GM21390 (cell line): ENCODE measurements around the gene ARHGAP32.
A peak's percentile ranks its signal among the peaks of the same experiment; 100 is the strongest.
"Not testable (repeated sequence)": the region's sequence is repeated elsewhere in the genome, so short reads cannot be mapped to it uniquely, and the experiment has no call there.

Source experiments
- ATAC-seq: cut with Tn5 transposase; IDR thresholded peaks from one replicate; pipeline ENCODE4 v1.9.1; 2021; ENCODE audit not compliant: unreplicated experiment

Gene ARHGAP32

DNA sequence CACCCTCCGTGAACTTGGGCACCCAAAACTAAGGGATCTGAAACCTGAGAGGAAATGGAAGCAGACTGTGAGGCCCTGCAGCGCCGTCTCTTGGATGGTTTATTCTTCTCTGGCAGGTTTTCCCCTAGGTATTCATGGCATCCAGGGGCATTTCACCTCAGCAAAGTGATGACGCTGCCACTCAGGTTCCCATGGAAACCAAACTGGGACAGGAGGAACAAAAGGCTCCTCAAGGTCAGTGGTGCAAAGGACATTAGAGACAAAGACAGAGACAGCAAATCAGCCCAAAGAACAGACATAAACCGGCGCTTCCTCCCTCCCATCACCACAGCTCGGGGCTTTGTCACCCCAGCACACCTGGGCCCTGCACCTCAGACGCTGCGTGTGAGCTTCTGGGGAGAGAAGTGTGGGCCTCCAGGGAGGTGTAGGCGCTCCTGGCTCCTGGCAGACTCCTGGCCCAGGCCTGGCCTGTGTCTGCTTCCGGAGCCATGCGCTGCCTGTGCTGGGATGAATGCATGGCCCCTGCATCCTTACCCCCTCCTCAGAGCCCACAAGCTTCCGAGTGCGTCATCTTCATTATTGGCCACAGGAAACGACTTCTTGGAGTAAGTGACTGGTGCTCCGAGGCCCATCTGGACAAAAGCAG, 255.4 kb downstream of the ARHGAP32 start:
- no peak for ATAC-seq

DNA sequence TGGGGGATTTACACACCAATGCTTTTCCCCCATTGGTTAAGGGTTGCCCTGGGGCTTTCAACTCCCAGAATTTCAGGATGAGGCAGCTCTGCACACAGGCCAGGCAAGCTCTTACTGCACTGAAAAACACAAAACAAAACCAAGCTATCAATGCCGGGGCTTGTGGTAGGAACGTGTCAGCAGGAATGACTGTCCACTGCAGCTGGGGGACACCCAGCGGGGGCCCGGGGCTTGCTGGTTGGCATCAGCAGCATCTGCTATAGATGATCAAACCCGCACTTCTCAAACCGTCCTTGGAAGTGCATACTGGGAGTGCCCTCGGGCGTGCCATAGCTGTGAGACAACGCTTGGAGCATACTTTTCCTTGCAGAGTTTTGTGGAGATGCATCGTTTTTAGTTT, 257.2 kb downstream of the ARHGAP32 start:
- no peak for ATAC-seq

DNA sequence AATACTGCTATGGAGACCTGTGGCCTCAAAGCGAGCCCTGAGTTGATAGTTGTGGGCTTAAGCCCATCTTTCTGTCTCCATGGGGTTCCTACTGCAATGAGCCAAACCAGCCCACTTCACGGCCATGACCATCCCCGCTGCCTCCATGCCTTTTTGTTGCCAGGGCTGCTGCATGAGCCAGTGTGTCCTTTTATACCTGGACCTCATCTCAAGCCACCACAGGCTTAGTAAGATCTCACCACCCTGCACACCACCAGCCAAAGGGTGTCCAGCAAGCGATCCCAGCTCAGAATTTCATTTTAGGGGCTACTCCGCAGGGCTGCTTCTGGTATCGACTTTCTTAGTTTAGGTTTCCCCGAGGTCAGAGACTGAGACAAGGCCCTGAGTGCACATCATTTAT, 257.8 kb downstream of the ARHGAP32 start:
- no peak for ATAC-seq

DNA sequence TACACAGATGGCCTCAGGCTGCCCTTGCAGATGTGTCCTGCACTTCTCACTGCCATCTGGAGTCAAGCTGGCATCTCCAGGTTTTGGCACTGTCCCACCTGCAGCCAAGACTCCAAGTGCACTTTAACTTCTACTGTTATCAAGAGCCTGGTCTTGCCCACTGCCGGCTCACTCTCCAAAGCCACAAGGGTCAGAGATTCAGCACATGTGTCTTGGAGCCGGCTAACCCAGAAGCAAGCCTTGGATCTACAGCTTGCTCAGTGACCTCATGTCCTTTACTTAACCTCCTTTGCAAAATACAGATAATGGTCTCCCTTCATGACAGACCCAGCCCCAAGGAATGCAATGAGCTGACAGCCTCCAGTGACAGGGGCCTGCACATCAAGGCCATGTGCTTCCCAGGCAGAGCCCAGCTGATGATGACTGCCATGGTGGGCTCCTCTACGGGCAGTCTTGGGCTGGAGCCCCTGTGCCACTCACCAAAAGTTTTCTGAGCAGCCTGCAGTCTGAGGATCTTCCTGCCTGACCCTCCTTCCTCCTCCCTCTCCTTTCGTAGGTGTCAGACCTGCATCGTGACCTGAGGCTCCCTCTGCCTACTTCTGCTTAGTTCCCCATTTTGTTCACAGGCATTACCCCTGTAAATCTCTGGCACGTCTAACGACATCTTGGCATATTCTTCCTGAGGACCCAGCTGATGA, 258.5 kb downstream of the ARHGAP32 start:
- no peak for ATAC-seq

DNA sequence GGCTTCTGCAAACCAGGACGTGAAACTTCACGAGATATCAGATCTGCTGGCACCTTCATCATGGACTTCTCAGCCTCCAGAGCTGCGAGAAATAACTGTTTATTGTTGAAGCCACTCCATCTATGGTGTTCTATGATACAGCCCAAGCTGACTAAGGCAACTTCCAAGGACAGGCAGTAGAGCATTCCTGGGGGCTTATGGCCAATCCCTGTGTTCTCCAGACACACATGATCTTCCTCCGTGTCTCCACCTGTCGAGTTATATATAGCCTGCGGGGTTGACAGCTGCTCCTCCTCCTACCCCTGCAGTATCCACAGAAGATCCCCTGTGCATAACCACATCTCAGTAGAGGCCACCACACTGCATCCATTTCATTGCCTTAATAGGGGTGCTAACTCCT, 260.5 kb downstream of the ARHGAP32 start:
- ATAC-seq: no peak

DNA sequence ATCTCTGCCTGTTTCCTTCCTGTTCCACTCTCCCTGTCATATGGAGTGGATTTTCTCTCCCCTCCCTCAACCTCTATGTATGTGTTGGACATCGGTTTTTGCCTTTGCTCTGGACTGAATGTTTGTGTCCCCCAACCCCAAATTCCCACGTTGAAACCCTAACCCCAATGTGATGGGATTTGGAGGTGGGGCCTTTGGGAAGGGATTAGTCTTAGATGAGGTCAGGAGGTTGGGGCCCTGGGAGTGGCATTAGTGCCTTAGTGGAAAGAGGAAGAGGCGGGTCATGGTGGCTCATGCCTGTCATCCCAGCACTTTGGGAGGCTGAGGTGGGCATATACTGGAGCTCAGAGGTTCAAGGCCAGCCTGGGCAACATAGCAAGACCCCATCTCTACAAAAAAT, 261.1 kb downstream of the ARHGAP32 start:
- ATAC-seq: no peak

DNA sequence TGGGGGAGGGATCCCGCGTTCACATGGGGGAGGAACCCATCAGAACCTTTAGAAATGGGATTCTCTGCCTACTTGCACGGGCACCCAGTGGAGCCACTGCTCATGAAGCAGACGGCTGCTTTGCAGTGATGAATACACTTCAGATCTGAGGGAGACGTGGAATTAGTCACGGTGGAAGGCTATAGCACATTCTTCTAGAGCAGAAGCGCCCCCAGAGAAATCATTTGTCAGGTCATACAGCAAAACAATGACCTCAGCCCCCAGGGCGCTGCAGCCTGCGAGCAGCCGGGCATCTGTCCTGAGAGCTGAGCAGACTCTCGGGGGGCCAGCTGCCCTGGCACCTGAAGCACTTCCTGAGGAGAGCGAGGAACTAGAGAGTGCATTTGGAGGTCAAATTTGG, 262.1 kb downstream of the ARHGAP32 start:
- no peak for ATAC-seq

DNA sequence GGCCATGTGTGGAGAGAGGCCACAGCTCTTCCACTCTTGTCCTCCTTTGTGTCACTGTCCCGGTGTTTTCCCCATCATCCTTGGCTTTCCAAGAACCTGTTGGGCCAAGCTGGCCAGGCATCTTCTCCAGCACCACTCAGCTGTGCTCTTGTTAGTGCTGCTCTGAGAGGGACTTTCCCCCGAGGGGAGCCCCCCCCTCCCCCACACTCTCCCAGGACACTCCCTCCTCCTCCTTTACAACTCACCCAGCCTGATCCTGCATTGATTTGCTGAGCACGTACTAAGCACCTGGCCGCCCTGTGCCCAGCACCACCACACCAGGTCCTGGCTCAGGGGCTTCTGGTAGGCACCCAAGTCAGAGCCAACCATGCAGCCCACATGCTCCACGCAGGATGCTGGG, 262.7 kb downstream of the ARHGAP32 start:
- no peak for ATAC-seq

DNA sequence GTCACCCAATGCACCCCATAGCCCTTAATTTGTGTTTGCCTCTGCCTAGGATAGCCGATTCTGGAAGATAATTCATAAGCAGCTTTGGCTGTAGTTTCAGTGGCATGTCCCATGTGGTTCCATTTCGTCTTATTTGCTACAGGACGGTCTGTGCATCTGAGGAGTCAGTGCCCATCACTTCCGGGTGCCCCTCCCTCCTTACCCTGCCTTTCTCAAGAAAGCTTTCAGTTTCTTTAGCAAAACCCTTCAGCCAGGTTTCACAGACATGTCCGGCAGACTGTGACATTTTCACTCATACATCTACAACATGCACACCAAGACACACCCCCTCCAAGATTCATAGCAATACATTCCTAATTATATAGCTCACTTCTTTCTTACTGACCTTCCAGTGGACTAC, 263.7 kb downstream of the ARHGAP32 start:
- ATAC-seq: peak; percentile 99

DNA sequence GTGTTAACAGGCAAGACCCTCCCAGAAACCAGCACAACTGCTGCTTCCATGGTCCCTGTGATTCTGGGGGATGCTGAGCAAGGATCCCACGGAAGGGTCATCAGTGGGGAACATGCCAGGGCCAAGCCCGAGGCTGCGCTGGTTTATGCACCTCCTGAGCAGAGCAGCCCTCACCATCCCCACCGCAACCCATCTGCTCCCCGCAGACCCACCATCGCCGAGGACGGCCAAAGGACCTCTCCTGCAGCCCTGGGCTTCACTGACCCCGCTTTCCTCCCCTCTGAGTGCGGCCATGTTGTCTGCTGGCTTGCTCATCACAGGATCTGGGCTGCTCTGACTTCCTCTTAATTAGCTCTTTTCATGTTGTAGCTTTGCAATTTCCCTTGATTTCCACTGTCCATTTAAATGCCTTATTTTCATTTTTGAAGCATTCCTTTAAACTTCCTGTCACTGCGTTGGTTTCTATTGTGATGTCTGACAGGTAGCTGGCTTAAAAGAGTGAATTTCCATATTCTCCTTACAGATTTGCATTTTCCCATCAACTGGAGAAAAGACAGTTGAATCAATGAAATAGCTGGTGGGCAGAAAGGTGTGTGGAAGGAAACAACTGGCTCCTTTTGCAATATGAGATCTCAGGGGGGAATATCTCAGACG, 264.3 kb downstream of the ARHGAP32 start:
- no peak for ATAC-seq

DNA sequence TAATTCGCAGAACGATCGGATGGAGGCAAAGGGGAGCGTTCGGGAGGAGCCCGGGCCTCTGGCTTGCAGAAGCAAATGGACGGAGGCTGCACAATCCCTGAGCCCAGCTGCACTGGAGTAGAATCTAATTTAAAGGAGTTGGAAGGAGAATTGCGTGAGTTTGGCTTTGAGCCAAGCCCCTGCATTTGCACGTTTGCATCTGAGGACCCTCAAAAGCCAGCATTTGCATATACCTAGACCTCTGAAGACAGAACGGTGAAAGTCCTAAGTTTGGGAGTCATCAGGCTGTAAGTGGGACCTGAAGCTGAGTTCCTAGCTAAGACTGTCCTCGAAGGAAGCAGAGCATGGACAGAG, 265.0 kb downstream of the ARHGAP32 start:
- ATAC-seq: no peak

DNA sequence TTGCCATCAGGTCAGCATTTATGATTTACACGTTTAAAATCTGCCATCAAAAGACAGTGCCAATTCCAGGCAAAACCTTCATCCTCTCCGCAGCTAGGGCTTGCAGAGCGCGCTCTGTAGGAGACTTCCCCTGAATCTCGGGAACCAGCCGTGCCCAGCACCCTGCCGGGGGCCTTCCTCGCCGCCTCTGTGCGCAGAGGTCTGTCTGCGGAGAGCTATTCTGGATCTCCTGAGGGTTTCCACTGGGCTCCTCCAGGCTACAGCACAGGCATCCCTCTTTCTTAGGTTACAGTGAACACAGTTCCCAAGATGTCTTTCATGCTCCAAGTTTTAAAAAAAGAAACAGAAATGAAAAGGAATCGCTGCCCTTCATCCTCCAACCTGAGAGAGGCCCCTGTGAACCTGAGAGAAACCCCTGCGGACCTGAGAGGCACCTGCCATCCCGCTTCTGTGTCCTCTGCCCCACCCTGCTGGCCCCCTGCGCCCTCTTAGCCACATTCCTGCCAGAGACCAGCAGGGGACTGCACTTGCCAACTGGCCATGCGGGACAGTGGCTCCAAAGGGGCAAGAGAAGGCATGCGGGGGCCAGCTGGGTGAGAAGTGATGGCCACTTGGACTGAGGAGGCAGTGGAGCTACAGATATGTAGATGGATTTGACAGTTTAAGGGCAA, 265.6 kb downstream of the ARHGAP32 start:
- no peak for ATAC-seq

DNA sequence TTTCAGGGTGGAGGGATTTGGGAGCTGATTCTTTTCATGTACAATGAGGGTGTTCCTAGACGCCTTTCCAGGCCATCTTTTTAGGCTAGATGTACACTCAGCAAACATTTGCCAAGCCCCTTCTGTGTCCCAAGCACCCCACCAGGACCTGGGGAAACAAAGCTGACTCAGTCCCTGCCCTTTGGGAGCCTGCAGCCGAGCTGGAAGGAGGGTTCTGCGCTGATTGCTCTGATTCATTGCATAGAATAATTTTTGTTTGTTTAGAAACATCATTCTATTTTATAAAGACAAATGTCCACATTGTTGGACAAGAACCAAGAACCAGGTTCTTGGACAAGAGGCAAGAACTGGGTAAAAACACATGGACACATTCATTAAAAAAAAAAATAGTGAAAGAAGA, 266.1 kb downstream of the ARHGAP32 start:
- ATAC-seq: no peak

DNA sequence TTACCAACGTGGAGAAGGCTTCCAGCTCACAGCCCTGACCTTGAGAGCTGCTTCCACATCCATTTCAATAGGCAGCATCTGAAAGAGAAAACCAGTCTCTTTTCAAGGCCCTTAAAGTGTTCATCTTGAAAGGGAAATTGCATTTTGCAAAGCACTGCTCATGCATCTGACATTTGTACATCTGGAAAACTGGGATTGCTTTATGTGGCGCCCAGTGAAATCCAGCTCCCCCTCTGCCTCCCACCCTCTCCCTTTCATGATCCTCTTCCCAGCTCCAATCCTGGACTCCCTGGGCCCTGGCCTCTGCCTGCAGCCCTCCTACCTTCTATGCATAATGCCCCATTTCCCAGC, 266.9 kb downstream of the ARHGAP32 start:
- ATAC-seq: no peak

DNA sequence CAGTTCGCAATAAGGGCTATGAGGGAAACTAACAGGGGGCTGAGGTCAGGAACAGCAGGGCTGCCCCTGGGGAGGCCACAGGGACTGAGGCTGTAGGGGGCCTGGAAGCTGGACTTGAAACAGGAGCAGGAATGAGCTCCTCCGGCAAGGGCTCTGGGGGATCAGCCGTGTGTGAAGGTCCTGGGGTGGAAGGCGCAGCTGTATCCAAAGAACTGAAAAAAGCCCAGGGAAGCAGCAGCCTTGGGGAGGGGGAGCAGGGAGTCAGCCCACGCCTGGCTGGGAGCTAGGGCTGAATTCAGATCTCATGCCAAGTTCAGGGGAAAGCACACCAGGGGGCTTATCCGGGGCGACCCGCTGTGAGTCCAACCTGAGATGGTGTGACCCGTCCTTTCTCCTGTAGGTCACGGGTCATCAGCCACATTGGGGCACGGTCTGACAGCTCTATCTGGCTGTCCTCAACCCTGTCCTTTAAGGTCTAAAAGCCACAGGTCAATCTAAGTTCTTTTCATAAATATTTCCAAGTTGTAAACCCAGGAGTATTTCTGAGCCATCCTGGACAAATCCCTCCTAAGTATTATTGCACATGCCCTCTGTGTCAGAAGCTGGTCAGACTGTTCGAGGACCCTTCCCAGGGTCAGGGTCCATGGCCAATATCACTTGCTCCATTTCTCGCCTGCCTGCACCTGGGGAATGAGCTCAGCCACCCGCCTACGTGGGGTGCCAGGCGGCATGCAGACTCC, 267.4 kb downstream of the ARHGAP32 start:
- ATAC-seq: no peak

DNA sequence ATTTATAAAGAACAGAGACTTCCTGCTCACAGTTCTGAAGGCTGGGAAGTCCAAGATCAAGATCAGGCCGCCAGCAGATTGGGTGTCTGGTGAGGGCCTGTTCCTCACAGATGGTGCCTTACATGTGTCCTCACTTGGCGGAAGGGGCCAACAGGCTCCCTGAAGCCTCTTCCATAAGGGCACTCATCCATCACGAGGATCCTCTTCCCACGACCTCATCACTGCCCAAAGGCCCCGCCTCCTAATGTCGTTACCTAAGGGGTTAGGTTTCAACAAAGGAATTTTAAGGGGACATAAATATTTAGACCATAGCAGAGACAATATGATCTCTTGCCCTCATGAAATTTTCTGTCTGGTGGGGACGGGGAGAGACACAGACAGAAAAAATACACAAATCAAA, 268.0 kb downstream of the ARHGAP32 start:
- no peak for ATAC-seq

DNA sequence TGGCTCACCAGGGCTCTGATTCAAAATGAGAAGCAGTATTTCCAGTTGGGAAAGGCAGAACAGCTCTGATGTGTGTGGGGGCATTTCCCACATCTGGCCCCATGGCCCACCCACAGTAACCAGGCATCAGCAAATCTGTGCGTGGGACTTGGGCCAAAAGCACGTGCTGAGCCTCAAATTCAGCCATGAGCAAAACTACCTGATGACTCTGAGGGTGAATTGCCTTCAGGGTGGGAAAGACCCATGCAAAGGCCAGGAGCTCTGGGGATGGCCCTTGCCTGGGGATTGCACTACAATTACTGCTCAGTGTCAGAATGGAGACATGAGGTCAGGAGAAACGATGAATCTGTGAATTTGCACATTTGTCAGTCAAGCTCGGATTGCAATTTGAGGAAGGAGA, 270.3 kb downstream of the ARHGAP32 start:
- no peak for ATAC-seq

DNA sequence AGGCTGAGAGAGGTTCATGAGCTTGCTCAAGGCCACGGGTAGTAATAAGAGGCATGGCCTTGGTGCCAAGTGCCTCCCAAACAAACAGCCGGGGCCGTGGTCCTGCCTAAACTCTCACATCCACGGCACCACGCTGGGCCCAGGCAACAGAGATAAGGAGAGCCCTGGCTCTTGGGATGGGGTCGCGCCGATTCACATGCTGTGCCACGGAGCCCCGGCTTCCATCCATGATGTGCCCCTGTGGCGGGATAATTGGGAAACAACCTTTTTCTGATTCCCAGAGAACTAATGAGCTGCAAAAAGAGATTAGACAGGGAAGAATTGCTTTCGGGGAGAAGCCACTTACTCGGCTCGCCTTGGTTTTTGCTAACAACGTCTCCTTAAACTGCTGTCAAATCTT, 271.5 kb downstream of the ARHGAP32 start:
- no peak for ATAC-seq

DNA sequence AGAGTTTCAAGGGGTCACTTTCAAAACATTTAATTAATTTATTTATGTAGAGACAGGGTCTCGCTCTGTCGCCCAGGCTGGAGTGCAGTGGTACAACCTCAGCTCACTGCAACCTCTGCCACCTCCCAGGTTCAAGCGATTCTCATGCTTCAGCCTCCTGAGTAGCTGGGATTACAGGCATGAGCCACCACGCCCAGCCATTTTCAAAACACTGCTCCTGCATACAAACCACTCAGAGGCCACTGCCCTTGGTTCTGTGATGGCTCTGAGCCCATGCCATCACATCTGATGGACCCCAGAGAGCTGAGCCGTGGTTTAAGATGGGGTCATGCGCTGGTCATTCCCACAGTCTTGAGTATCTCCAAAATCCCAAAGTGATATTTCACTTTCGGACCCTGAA, 272.5 kb downstream of the ARHGAP32 start:
- ATAC-seq: not testable (repeated sequence)

DNA sequence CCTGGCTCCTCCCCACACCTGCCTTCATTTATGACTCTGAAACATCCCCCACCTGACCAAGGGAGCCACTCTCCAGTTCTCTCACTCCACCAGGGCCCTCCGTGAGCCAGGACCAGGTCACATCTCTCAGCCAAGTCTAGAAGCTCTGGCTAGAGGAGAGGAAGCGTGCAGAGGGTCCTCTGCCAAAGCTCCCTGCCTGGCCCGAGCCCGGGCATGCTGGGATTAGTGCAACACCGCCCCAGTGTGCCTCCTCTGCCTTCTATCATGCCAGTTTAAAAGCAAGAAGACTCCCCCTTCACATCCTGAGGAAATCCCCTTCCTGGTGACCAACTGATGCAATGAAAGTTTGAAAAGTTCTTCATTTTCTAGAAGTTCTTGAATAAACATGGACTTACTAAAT, 272.9 kb downstream of the ARHGAP32 start:
- no peak for ATAC-seq

DNA sequence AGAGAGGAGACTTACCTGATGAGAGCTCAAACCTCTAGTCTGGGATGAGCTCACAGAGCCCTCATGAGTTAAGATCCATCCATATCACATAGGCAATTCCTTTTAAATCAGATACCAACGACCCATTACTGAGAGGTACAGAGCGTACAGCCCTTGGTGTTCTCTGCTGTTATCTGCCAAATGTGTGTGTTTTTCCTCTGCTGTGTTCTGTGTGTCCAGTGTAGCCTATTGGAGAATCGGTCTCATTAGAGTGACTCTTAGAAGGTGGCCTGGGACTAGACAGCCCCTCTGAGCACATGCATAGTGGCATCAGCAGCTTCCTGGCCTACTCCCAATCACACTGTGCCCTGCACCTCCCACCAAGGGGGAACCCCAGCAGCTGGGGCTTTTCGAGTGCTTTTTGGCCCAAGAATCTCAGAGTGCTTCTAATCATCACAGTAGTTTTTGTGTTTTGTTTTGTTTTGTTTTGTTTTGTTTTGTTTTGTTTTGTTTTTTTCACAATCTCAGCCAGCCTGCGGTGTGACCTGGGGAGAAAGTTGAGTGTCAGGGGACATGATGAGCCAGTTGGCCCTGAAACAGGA, 274.9 kb downstream of the ARHGAP32 start:
- peak; percentile 51 for ATAC-seq
